Prostate gland (tissue), 2 donors: ENCODE measurements around the gene ZNF565. TPM values are rescaled to one million over a fixed set of nuclear protein-coding genes. Genes with fewer than 3 reads are reported as not detected.

Experiments used
- DNase-seq: peaks from one replicate; pipeline ENCODE4 v3.0.0-alpha.2; 2019; ENCODE audit warnings: low spot score
- H3K27ac ChIP-seq, 2 donors: fragments of 200-600 bp; sonication (generic); 2 replicates each; pipeline ENCODE4 v1.5.1; 2017 to 2019
- H3K27me3 ChIP-seq: fragments of 200-600 bp; sonication (generic); replicated peaks from 2 replicates; pipeline ENCODE4 v1.5.1; 2019; ENCODE audit not compliant: insufficient read depth
- H3K36me3 ChIP-seq, 2 donors: fragments of 200-600 bp; sonication (generic); 1 replicate in 1 of 2; 2 replicates in 1 of 2; pipeline versions ENCODE4 v1.5.1 to v1.8.1; 2017 to 2019
- H3K4me1 ChIP-seq: fragments of 200-600 bp; sonication (generic); replicated peaks from 2 replicates; pipeline ENCODE4 v1.5.1; 2019
- H3K4me3 ChIP-seq, 2 donors: fragments of 200-600 bp; sonication (generic); 2 replicates each; pipeline ENCODE4 v1.5.1; 2017 to 2019
- H3K9me3 ChIP-seq: fragments of 200-600 bp; sonication (generic); 2 replicates; pipeline ENCODE4 v1.5.1; 2017
- POLR2A ChIP-seq: fragments of 450-650 bp; IDR thresholded peaks from one replicate; pipeline ENCODE4 v1.6.1; 2016; ENCODE audit warnings: antibody characterized with exemption, mild to moderate bottlenecking
- POLR2AphosphoS5 ChIP-seq: sonication (generic); formaldehyde crosslinking; IDR thresholded peaks from one replicate; pipeline ENCODE4 v1.6.1; 2017; ENCODE audit warnings: antibody characterized with exemption
- WGBS: methylation state at CpG from one replicate; pipeline ENCODE4 v1.1.5; 2018; 5-methylcytosine and 5-hydroxymethylcytosine counted together
- intact Hi-C: fragments of 100-400 bp; cut with DNase I; formaldehyde crosslinking; loops from one replicate; pipeline ENCODE4 v1.14.2; 2022
- total RNA-seq, 2 donors: library from RNA; depleted of rRNA; stranded (reverse); fragments of >200 nt; gene quantifications; one replicate each; pipeline ENCODE4 v1.1.0, GENCODE V29; 2016
- TF ChIP-seq, protein P1 (sequence below), 4 experiments: fragments of 200-600 bp in 2 of 4; fragments of 450-650 bp in 2 of 4; sonication (generic) in 2 of 4; IDR thresholded peaks; 1 replicate in 3 of 4; 2 replicates in 1 of 4; pipeline ENCODE4 v1.5.1; 2016 to 2019; ENCODE audit warnings: antibody characterized with exemption in 4 of 4, mild to moderate bottlenecking in 2 of 4, moderate library complexity in 2 of 4

Gene ZNF565
- total RNA-seq, 2 donors from 2014 or later: 3.6 to 6.4 TPM

DNA sequence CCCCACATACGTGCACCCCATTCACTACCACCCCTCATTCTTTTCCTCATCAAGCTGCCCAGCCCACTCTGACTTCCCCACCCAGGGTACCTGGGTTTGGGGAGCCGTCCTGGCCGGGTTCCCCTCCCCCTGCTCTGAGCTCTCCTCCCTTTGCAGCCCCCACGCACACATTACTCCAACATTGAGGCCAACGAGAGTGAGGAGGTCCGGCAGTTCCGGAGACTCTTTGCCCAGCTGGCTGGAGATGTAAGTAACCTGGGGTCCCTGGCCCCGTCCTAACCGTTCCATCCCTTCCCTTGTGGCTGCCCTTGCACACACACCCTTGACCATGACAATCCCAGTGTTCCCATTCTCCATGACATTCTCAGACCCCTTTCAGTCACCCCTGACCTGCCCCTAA is 72.0 kb downstream of the ZNF565 start:
- peaks cover 6% of the 10 kb centered on the region for H3K4me1 ChIP-seq
- peaks cover 11 to 20% of the 10 kb centered on the region in 2 donors for H3K36me3 ChIP-seq
- WGBS: 86% methylated on average over 9 of the region's 9 CpGs
- TF ChIP-seq POLR2AphosphoS5 (no peak), POLR2A (no peak)
- TF ChIP-seq, protein P1, sequence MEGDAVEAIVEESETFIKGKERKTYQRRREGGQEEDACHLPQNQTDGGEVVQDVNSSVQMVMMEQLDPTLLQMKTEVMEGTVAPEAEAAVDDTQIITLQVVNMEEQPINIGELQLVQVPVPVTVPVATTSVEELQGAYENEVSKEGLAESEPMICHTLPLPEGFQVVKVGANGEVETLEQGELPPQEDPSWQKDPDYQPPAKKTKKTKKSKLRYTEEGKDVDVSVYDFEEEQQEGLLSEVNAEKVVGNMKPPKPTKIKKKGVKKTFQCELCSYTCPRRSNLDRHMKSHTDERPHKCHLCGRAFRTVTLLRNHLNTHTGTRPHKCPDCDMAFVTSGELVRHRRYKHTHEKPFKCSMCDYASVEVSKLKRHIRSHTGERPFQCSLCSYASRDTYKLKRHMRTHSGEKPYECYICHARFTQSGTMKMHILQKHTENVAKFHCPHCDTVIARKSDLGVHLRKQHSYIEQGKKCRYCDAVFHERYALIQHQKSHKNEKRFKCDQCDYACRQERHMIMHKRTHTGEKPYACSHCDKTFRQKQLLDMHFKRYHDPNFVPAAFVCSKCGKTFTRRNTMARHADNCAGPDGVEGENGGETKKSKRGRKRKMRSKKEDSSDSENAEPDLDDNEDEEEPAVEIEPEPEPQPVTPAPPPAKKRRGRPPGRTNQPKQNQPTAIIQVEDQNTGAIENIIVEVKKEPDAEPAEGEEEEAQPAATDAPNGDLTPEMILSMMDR (IDR thresholded peaks at IDR 0.05): no peak
- H3K9me3 ChIP-seq: no peaks in the 10 kb centered on the region
- no peaks in the 10 kb centered on the region for H3K27me3 ChIP-seq
- no peak overlapping the region for H3K4me3 ChIP-seq
- no peak for DNase-seq
- no peak overlapping the region for H3K27ac ChIP-seq
- intact Hi-C loops: no loop called here

DNA sequence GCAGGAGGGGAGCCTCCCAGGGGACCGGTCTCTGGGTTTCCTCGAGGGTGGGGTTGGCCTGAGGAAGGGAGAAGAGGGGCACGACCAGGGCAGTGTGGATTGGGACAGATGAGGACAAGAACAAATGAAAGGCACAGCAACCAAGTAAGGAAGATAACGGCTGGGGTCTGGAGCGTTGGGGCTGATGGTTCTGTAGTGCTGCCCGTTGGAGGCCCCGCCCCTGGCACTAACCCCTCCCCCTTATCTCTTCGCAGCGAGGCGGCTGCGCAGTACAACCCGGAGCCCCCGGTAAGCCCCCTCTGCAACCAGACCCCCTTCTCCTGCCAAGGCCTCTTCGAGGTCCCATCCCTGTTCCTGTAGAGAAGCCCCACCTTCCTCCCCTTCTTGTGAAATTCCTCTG is 72.4 kb downstream of the ZNF565 start:
- TF ChIP-seq POLR2AphosphoS5 (no peak), POLR2A (no peak)
- TF ChIP-seq, protein P1 (IDR thresholded peaks at IDR 0.05): no peak
- peaks cover 11 to 20% of the 10 kb centered on the region in 2 donors for H3K36me3 ChIP-seq
- DNase-seq: no peak
- no peaks in the 10 kb centered on the region for H3K27me3 ChIP-seq
- H3K9me3 ChIP-seq: no peaks in the 10 kb centered on the region
- H3K4me1 ChIP-seq: peaks cover 6% of the 10 kb centered on the region
- intact Hi-C loops: no loop called here
- no peak overlapping the region for H3K27ac ChIP-seq
- no peak overlapping the region for H3K4me3 ChIP-seq
- WGBS: 91% methylated on average over 14 of the region's 14 CpGs

GRCh38 chr19:36141039-36141927 is 73.2 kb downstream of the ZNF565 start:
- peaks cover 11% of the 10 kb centered on the region for H3K4me1 ChIP-seq
- H3K4me3 ChIP-seq: peak overlapping the region; percentile 59 to 87
- peak; percentile 78 for TF ChIP-seq POLR2AphosphoS5
- TF ChIP-seq, protein P1 (IDR thresholded peaks at IDR 0.05): no peak
- TF ChIP-seq POLR2A: peak; percentile 77
- H3K27me3 ChIP-seq: no peaks in the 10 kb centered on the region
- intact Hi-C loops: no loop called here
- peaks cover 11 to 15% of the 10 kb centered on the region in 2 donors for H3K36me3 ChIP-seq
- H3K9me3 ChIP-seq: no peaks in the 10 kb centered on the region
- peak overlapping the region; percentile 92 to 96 for H3K27ac ChIP-seq
- peak; percentile 84 for DNase-seq
- WGBS: 26% methylated on average over 33 of the region's 42 CpGs

GRCh38 chr19:36140304-36141038 is 74.0 kb downstream of the ZNF565 start:
- intact Hi-C loops: no loop called here
- TF ChIP-seq, protein P1 (IDR thresholded peaks at IDR 0.05): no peak
- TF ChIP-seq POLR2AphosphoS5 (no peak), POLR2A (no peak)
- peaks cover 12% of the 10 kb centered on the region for H3K4me1 ChIP-seq
- H3K4me3 ChIP-seq: peak overlapping the region; percentile 59 to 87
- peaks cover 3 to 7% of the 10 kb centered on the region in 2 donors for H3K36me3 ChIP-seq
- no peaks in the 10 kb centered on the region for H3K27me3 ChIP-seq
- peak; percentile 30 for DNase-seq
- H3K27ac ChIP-seq: peak overlapping the region; percentile 92 to 96
- WGBS: under 1% methylated on average over 31 of the region's 31 CpGs
- H3K9me3 ChIP-seq: no peaks in the 10 kb centered on the region
